SK-MEL-5 (cell line): ENCODE results near the gene SLC27A4. TPM values are rescaled to one million over a fixed set of nuclear protein-coding genes. Genes with fewer than 3 reads are reported as not detected.
A peak's percentile ranks its signal among the peaks of the same experiment; 100 is the strongest.
"Not testable (repeated sequence)": the region's sequence is repeated elsewhere in the genome, so short reads cannot be mapped to it uniquely, and the experiment has no call there.

Experiments
- DNase-seq: peaks from one replicate; pipeline ENCODE4 v3.0.0-alpha.2; 2016; ENCODE audit warnings: low read depth, low spot score
- in situ Hi-C: cut with HindIII; loops from 2 replicates; pipeline ENCODE4 v1.10.0; 2016; ENCODE audit warnings: low sequenced_read_pairs, high pct_unique_total_duplicates, low pct_unique_long_range_greater_than_20kb
- total RNA-seq: library from RNA; depleted of rRNA; stranded (reverse); fragments of >200 nt; shearing (Covaris generic); gene quantifications from 2 replicates; pipeline ENCODE4 v1.2.3, GENCODE V29; 2014

Gene SLC27A4
- total RNA-seq, 1 experiment from 2014 or later = 31.1 TPM

DNA sequence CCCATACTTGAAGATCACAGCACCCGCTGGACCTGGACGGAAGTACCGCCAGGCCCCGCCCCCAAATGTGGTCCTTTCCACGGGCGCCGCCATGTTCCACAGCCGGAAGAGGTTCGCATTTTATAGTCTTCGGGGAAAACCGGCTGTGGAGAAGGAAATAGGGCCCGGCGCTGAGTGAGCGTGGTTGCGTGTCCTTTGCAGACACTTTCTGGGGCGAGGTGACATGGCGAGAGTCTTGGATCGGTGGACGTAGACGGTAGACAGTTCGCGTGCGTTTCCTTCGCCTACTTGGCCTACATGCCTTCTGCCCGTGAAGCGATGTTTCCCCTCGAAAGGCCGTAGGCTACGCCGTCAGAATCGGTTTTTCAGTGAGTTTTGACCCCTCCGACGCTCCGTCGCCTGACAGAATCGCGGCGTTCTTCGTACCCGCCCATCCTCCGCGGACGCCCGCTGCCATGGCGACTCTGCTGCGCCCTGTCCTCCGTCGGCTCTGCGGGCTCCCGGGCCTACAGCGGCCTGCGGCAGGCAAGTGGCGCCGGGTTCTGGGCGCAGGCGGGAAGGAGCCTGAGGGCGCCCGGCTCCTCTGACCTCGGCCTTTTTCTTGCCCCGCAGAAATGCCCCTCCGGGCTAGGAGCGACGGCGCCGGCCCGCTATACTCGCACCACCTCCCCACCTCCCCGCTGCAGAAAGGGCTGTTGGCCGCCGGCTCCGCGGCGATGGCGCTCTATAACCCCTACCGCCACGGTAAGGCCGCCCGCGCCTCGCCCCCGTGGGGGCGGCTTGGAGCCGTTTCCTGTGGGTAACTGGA, 17.7 kb upstream of the SLC27A4 start, which contains the start of the genes COQ4 and TRUB2:
Gene COQ4, plus strand, starts transcription at position 436 of the 808 bp plus-strand sequence. Its CDS starts 20 bp downstream, at position 456.
Gene TRUB2, minus strand, starts transcription at position 44 of the 808 bp plus-strand sequence. Its CDS starts 39 bp downstream, at position 5.
- in situ Hi-C loops = no loop called here
- peak; percentile 95 for DNase-seq

- in situ Hi-C loops = no loop called here
- DNase-seq = no peak
Observed at GRCh38 chr9:128323212-128323730, 17.1 kb upstream of the SLC27A4 start.

DNA sequence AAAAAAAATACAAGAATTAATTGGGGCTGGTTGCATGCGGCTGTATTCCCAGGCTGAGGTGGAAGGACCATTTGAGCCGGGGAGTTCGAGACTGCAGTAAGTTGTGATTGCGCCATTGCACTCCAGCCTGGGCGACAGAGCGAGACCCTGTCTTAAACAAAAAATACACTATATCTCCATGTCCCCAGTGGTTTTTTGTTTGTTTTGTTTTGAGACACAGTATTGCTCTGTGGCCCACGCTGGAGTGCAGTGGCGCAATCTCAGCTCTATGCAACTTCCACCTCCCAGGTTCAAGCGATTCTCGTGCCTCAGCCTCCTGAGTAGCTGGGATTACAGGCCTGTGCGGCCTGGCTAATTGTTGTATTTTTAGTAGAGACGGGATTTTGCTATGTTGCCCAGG, 16.5 kb upstream of the SLC27A4 start:
- DNase-seq = no peak
- in situ Hi-C loops = no loop called here

GRCh38 chr9:128324401-128324800, 15.9 kb upstream of the SLC27A4 start:
- in situ Hi-C loops = no loop called here
- no peak for DNase-seq

GRCh38 chr9:128325629-128326028, 14.7 kb upstream of the SLC27A4 start:
- DNase-seq = no peak
- in situ Hi-C loops = no loop called here

DNA sequence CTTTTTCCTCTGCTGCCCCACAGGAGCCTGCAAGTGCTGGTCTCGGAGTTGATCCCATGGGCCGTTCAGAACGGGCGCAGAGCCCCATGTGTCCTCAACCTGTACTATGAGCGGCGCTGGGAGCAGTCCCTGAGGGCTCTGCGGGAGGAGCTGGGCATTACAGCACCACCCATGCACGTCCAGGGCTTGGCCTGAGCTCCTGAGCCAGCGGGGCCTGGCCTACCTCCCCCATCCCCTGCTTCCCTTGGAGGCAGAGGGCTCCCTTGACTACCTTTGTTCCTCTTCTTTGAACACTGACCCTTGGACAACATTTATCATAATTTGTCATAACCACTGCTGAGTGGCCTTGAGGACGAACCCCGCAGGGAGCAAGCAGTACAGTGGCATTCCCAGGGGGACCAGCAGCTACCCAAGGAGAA, 6.9 kb upstream of the SLC27A4 start:
- in situ Hi-C loops = no loop called here
- no peak for DNase-seq

DNA sequence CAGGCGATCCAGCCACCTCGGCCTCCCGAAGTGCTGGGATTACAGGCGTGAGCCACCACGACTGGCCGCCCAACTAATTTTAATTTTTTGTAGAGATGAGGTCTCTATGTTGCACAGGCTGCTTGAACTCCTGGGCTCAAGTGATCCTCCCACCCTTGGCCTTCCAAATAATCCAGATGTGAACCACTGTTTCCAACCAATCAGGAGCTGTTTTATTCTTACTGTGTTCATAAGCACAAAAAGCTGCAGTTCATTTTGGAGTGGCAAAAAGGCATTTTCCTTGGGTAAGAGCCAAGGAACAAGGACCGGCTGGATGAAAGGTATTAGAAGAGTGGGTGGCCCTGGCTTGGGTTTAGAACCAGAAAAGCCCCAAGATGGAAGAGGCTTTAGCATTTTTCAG, 5.2 kb upstream of the SLC27A4 start:
- no peak for DNase-seq
- in situ Hi-C loops = no loop called here

DNA sequence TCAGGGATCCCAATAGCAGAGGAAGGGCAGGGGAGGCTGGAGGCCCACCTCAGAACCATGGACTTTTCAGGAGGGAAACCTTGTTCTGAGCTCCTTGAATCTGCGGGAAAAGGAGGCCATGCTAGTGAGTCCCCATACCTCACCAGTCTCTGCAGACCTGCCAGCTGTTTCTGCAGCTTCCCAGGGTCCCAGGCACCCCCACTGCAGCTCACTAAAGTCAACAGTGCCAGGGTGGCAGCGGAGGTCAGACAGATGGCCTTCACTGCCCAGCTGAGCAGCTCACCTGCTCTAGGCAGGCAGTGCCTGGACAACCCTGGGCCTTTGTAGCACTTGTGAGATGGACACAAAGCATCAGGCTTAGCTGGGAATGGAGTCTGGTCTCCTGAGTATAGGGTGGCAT, 4.4 kb upstream of the SLC27A4 start:
- DNase-seq = no peak
- in situ Hi-C loops = no loop called here

DNA sequence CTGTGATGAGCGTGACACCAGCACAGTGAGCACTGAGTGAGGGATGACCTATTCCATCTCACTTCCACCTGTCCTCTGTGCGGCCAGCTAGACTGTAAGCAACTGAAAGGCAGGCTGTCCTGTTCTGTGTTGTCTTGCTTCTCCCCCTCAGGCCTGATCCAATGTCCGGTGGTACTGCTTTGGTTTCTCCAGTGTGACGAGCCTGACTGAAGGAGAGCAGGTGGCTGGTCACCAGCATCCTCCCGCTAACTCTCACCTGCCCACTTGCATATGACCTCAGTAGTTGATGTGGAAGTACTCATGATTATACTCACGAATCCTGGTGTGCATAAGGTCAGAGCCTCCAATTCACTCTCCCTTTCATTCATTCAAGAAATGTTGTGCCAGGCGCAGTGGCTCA, 2.4 kb upstream of the SLC27A4 start:
- in situ Hi-C loops = no loop called here
- DNase-seq = no peak

DNA sequence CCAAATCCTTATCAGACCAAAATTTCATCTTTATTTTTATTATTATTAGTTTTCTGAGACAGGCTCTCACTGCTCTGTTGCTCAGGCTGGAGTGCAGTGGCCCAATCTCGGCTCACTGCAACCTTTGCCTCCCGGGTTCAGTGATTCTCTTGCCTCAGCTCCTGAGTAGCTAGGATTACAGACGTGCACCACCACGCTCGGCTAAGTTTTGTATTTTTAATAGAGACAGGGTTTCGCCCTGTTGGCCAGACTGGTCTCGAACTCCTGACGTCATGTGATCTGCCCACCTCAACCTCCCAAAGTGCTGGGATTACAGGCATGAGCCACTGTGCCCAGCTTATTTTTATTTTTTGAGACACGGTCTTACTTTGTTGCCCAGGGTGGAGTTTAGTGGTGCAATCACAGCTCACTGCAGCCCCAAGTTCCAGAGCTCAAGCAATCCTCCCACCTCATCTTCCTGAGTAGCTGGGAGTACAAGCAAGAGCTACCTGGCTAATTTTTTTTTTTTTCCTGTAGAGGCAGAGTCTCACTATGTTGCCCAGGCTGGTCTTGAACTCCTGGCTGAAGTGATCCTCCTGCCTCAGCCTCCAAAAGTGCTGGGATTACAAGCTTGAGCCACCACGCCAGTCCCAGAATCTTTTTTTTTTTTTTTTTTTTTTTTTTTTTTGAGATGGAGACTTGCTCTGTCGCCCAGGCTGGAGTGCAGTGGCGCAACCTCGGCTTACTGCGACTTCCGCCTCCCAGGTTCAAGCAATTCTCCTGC, 1.3 kb upstream of the SLC27A4 start:
- in situ Hi-C loops, DNase-seq: not testable (repeated sequence)

DNA sequence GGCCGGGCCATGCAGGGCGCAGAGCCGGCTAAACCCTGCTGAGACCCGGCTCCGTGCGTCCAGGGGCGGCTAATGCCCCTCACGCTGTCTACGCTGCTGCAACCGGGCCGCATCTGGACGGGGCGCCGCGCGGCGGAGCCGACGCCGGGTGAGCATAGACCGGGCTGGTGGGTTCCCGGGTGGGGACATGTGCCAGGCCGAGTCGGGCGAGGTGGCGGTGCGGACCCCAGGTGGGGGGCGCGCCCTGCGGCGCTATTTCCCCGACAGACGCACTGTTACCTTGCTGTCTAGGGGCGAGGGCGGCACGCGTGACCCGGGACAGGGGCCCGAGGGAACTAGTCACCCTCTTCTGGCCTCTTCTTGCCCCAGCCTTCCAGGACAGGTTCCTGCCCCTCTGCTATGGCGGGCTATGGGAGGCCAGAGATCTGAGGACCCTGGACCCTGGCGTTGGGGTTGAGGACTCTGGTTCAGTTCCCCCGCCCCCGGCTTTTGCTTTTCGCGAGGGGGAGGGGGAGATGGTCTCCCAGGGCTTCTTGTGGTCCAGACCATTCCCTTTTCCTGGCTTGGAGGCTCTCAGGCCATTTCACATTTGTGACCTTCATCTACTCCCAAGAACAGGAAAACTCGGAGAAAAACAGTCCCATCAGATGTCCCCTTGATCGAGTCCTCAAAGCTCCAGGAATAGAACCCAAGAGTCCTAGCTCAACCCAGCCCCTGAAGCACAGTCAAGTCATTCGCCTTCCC, 536 bp downstream of the SLC27A4 start:
- DNase-seq = peak; percentile 9
- in situ Hi-C loops = no loop called here

DNA sequence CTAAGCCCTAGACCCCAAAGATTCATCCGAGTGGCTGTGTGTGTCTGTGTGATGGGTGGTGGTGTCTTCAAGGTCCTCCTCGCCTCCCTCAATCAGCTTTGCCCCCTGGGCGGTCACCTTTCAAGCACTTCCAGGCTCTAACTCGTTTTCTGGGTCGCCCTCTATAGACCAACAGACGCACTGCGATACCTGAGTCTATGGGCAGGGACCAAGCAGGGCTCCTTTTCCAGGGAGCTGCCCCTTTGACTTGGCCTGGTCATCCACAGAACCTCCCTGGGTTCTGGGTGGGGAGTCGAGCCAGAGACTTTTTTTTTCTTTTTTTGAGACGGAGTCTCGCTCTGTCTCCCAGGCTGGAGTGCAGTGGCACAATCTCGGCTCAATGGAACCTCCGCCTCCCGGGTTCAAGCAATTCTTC, 1.1 kb downstream of the SLC27A4 start:
- DNase-seq = peak; percentile 84
- in situ Hi-C loops = no loop called here

DNA sequence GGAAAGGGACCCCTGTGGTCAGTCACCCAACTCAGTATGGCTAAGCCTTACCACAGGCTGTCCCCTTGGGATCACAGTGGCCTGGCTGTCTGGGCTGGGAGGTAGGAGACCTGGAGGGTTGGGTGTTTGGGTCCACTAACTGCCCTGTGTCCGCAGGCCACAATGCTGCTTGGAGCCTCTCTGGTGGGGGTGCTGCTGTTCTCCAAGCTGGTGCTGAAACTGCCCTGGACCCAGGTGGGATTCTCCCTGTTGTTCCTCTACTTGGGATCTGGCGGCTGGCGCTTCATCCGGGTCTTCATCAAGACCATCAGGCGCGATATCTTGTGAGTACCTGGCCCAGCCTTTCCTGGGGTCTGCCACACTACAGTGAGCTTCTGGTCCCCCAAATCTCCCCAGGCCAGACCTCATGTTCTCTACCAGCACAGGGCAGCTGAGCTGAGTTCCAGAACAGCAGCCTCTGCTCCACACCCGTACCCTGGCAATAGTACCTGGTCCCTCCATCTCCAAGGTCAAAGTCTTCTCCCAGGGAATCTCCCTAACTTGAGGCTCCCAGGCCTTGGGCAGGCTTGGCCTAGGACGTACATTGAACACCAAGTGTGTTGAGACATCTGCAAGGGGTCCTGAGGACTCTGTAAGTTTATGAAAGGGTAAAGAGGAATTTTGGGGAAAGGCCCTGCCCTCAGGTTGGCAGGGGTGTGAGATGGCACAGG, 2.8 kb downstream of the SLC27A4 start:
- DNase-seq = no peak
- in situ Hi-C loops = no loop called here

- in situ Hi-C loops = no loop called here
- DNase-seq = no peak
Observed at GRCh38 chr9:128343855-128344254, 3.5 kb downstream of the SLC27A4 start.

DNA sequence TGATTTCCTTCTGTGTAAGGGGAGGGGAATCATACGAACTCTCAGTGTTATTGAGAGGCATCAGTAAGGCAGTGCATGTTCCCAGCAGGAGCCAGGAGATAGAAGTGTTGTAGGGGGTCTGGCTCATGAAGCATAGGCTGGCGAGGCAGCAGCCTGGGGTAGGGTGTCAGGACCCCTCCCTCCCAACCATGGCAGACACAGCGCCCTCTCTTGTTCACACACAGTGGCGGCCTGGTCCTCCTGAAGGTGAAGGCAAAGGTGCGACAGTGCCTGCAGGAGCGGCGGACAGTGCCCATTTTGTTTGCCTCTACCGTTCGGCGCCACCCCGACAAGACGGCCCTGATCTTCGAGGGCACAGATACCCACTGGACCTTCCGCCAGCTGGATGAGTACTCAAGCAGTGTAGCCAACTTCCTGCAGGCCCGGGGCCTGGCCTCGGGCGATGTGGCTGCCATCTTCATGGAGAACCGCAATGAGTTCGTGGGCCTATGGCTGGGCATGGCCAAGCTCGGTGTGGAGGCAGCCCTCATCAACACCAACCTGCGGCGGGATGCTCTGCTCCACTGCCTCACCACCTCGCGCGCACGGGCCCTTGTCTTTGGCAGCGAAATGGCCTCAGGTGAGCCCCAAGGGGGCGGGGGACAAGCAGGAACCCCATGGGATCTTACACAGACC, 4.7 kb downstream of the SLC27A4 start:
- in situ Hi-C loops = no loop called here
- DNase-seq = no peak

GRCh38 chr9:128349125-128349524, 8.8 kb downstream of the SLC27A4 start:
- no peak for DNase-seq
- in situ Hi-C loops = no loop called here

DNA sequence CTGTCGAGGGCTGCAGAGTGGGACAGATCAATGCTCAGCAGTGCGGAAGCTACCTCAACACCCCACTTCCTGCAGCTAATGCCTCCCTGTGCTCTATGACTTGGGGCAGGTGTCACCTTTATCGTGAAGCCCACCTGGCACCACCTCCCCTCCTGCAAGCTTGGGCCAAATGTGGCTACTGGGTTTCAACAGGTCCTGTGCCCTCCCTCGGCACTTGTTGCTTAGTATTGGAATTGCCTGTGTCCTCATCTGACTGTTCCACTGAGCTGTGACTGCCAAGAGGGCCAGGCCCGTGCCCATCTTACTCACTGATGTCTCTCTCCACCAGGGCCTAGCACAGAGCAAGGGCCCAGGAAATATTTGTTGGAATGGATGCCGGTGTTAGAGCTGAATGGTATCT, 9.4 kb downstream of the SLC27A4 start:
- no peak for DNase-seq
- in situ Hi-C loops = no loop called here
